AG09309 (cell line): Measurements from ENCODE around the gene CHAF1A.

Experiments used
- DNase-seq: peaks from one replicate; pipeline ENCODE4 v3.0.0-alpha.2; 2010; ENCODE audit warnings: low read depth
- H3K4me3 ChIP-seq: 2 replicates; pipeline ENCODE4 v1.5.1; 2011; ENCODE audit warnings: mild to moderate bottlenecking, low read depth, low read length, moderate library complexity; ENCODE audit not compliant: control insufficient read depth
- CTCF ChIP-seq: IDR thresholded peaks from 2 replicates; pipeline ENCODE4 v1.5.1; 2011; ENCODE audit warnings: mild to moderate bottlenecking, low read depth, low read length, inconsistent platforms; ENCODE audit not compliant: insufficient read depth, control insufficient read depth; ENCODE audit errors: missing control alignments

Gene CHAF1A

GRCh38 chr19:4432918-4433506, 30.6 kb downstream of the CHAF1A start:
- no peak for DNase-seq
- no peak for TF ChIP-seq CTCF
- no peak overlapping the region for H3K4me3 ChIP-seq

- H3K4me3 ChIP-seq: no peak overlapping the region
- TF ChIP-seq CTCF: no peak
- DNase-seq: no peak
Measured at GRCh38 chr19:4434391-4434790, 32.0 kb downstream of the CHAF1A start.

GRCh38 chr19:4436231-4436630, 33.8 kb downstream of the CHAF1A start:
- TF ChIP-seq CTCF: no peak
- no peak overlapping the region for H3K4me3 ChIP-seq
- no peak for DNase-seq

GRCh38 chr19:4437103-4437502, 34.7 kb downstream of the CHAF1A start:
- DNase-seq: no peak
- no peak overlapping the region for H3K4me3 ChIP-seq
- TF ChIP-seq CTCF: no peak

- no peak for TF ChIP-seq CTCF
- no peak for DNase-seq
- H3K4me3 ChIP-seq: no peak overlapping the region
Measured at GRCh38 chr19:4439243-4439642, 36.8 kb downstream of the CHAF1A start.

GRCh38 chr19:4441994-4442818, 39.8 kb downstream of the CHAF1A start:
- no peak for TF ChIP-seq CTCF
- DNase-seq: no peak
- H3K4me3 ChIP-seq: no peak overlapping the region
